NK-92 treated with Interleukin-12 subunit alpha and Interleukin-12 subunit beta, amount 100 ng/mL, for 24 hours (cell line): ENCODE measurements around the gene KCTD18.

ENCODE experiments used
- DNase-seq: peaks from one replicate; lab custom pipeline; 2025; lab: John Stamatoyannopoulos, UW

Gene KCTD18

DNA sequence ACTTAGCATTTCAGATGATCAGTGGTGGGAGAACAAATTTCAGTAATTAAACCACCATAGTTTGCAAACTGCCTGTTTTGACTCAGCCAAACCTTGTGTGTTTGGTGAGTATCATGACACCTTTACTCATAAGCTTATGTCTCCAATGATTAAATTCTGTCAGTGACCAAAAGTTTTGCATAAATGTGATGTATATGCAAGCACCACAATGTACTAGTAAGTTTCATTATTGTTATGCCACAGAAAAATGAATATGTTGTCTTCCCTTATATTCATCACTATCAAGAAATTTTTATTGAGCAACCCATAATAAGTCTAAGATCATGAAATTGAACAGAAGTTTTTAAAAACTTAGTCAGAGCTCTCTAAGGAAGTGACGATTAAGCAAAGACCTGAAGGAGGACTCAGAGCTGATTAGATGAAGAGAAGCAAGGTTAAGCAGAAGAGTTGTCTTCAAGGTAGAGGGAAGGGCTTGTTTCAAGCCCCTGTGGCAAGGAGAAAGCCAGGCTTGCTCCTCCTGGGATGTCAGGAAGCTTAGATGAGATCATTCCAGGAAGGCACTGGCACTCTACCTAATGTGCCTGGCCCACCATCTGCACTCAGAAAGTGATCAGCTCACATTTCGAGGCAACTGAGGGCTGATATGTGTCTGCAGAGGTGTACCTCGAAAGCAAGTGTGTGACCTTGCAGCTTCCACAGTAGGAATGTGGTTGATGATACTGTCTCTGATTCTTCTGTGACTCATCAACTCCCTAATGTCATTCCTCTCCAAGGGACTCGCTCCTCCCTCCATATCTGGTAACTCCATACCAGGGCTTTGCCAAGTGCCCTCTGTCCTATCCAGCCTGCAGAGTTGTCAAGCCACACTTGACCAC, 54.7 kb downstream of the KCTD18 start:
- no peak for DNase-seq

DNA sequence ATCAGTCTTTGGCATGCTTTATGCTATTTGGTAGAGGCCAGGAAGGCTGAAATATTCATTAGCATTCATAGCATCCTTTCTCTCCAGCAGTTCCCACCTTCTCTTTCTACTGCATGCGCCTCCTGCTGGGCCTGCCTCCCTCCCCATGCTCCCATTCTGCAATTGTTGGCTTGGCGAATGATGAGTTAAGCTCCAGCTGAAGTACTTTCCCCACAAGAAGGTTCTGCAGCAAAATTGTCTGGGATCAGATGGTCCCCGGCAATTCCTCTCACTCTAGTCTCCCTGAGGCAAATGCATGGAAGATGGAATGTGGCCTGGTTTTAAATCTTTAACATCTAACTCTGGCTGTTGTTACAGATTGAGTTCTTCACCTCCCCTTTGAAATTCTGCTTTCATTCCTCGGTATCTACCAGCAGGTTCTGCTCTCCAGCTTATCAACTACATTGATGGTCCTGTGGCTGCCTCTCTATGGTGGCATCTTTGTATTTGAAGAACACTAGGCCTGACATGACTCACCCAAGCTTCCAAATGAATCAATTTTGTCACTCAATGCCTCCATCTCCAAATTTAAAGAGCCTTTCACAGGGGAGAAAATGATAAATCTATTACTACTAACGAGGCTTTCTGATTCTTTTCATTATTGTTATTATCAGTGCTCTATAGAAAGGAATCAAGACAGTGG, 55.9 kb downstream of the KCTD18 start:
- no peak for DNase-seq

DNA sequence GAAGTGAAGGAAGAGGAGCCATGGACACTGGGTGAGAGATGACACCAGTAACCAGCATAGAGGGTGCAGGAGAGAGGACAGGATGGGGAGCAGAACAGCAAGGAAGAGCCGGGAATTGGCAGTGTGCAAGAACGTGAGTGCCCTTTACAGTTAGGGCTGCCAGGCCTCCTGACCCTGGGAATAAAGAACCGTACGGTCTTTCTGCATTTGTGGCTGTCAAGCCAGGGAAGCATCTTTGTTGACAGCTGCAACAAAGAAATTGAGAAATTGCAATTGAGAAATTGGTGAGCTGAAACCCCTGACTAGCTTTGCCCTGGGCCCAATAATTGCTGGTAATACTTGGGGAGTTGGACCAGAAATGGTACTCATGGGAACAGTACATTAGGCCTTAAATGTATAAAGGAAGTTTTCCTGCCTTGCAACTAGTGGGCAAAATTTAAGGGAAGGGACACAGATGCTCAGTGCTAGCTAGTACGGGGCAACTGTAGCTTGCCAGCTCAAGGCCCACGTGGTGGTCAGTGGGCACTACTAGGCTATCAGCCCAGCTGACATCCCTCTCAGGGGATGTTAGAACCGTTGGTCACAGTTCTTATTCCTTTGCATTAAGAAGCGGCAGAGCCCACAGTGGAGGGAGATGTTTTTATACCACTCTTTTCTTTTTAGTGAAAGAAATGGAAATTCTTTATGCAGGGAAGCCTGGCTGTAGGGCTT, 56.6 kb downstream of the KCTD18 start:
- no peak for DNase-seq

DNA sequence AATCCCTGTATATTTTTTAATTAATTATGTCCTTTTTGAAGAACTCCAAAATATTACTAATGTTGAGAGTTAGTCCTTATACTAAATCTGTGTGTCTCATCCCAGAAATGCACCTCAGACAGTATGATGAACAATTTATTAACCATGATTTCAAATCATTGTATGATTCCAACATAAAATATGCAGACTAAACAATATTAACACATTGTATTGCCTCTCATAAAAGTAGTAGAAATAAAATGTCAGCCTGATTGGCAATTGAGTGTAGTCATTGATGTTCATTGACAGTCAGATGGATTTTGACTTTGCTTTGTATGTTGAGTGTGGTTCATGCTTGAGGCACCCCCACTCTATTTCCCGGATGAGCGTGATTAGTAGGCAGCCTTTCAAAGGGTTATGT, 57.5 kb downstream of the KCTD18 start:
- DNase-seq, result no peak

DNA sequence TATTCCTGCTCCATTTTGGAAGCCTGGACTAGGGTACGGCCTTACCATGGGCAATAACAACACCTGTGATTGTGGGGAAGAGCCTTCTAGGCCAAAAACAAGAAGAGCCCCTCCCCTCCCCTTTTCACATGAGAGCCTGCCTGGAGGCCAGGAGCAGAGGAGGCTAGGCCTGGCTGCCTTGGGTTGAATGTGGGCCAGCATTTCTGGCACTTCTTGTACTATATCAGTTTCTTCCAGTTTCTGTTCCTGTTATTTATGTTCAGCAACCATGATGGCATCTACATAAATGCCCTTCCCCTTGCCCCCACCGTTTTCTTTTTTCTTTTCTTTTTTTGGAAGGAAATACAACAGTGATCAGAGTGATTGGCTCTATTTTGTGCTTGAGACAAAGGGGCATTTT, 58.4 kb downstream of the KCTD18 start:
- DNase-seq, result no peak

DNA sequence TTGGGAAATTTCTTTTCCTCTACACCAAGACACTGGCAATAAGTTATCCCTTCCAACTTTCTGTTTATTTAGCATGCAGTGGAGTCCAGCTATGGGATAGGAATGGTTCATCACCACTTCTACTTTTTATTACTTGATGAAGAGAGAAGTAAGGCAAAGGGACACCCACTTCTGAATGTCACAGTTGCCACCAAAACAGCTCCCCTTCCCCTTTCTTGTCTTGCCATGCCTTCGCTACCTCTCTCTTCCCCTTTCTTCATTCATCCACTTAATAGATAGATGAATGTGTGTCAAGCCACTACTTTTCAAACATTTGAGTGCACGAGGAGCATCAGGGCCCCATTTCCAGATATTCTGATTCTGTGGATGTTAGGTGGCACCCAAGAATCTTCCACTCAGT, 59.6 kb downstream of the KCTD18 start:
- DNase-seq, result no peak

DNA sequence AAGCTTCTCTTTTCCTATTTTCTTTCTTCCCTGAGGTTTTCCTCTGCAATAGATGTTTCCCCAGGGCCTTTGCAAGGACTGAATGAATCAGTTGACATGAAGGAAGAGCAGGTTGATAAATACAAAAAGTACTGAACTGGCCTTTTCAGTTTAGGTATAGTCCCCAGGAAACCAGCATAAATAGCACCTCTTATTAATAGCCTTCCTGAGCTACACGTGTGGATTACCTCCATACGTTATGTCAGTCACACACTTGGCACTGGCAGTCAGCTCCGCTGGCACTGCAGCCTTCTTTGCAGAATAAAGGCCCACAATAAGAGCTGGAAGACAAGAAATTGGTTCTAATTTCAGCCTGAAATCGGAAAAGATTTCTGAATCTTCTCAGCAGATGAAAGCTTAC, 60.7 kb downstream of the KCTD18 start:
- no peak for DNase-seq

DNA sequence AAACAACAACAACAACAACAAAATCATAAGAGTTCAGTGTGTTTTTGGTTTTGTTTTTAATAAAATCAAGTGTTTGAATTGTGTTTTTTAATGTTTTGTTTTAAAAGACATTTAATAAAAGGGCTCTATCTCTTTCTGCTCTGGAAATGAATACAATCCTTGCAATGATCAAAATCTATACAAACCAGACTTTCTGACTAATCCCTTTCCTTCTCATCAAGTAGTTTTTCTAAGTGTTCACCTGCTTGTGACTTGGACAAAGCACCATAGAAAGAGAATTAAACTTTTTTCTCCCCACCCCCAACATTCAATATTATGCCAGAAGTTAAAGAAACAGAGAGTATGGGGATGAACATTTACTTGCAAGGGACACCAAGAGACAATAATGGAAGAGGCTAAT, 61.4 kb downstream of the KCTD18 start:
- no peak for DNase-seq

DNA sequence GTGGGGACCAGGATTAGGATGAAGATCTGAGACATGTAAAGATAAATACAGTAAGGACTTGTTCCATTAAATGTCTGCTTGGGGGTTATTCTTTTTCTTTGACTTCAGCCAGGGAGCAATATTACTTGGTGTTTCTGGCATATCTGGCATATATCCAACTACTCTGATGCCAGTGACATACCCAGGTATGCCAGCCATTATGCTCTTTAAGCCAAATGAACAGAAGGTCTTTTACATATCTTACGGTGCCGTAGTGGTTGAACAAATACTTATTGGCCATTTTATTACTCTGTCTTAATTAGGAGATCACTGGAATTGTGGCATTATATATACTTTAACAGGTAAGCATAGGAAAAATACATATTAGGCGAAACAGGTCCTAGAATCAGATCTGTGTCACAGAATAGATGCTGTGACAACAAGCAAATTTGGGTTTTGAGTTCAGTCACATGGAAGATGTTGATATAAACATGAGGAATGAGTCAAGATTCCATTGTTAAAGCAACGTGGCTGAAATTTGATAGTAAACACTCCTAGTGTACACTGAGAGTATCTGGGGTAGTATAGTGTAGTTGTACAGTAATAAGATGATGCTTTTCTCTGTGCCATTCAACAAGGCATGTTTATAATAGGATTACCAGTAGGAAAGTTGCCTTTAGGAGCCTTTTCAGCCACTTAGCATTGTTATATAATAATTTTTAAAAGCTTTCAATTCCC, 62.6 kb downstream of the KCTD18 start:
- DNase-seq, result no peak

DNA sequence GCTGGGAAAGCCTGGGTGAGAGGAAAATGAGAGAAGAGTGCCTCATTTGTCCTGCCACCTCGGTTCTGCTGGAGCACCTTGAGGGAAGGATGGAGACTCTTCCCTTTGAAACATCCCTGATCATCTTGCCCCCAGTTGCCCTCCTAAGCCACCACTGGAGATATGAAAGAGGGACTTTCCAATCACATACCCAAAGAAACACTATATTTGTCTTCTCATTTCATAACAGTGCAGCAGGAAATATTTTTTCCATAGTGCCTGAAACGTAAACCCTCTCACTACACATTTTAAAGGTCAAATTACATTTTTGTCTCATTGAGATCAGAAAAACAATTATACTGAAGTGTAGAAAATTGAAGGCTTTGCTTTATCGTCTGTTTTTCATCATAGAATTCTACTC, 63.3 kb downstream of the KCTD18 start:
- no peak for DNase-seq

DNA sequence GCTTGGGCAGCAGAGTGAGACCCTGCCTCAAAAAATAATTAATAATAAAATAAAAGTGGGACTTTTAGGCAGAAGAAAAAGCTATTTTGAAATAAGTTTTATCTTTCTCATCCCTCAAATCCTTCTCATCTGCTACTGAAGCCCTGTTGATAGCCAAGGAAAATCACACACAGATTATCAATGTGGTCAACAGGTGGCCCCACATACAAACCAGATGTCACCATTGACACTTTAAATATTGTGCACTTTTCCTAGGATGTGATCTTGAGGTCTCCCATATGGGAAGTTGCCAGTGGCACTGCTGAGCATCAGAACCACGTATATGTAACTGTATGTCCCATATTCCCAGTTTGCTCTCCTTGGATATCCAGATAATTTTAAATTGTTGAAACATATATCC, 64.6 kb downstream of the KCTD18 start:
- no peak for DNase-seq

DNA sequence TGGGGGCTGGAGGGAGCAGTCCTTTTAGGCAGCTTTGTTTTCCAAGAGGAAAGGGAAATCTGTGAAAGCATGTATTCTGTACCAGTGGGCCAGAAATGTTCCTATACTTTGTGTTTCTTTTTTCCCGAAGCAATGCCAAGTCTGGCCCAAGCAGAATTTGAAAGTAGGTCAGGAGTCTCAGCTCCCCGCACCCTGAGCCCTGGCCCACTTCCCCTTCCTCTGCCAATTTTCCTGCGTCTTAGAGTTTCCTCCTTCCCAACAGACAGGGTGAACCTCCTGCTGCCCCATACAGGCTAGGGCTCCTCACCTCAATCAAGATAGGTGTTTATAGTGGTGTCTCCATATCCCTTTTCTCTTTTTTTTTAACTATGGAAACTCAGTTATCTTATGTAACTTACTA, 65.3 kb downstream of the KCTD18 start:
- DNase-seq, result no peak

DNA sequence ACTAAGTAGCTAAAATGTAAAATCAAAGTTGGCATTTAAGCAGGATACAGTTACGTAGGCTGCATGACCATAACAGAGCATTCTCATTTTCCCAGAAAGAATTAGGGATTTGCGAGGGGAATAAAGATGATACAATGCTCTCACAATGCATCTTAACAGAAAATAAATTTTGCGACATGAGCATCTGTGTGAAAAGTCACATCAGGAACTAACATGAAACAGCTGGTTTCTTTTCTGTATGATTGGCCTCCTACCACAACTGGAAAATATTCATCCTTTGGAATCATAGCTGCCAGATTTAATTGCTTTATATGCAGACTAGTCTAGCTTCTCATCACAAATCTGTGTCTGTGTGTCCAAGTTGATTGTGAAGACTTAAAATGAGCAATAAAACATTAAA, 66.0 kb downstream of the KCTD18 start:
- no peak for DNase-seq

DNA sequence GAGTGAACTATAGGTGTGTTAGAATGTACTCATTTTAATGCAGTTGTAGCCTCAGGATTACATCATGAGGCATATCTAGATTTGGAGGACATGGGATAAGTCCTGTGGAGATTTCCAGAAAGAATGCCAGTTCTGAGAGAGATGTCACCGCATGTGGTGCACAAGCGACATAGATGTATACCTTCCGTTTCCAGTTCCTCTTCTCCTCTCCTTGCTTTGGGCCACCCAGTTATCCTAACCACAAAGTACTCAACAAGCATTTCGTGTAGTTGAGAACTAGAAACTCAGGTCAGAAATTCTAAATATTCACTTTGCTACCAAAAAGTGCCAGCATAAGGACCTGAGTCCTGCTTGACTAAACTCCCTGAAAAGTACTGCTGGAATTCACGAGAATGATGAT, 66.5 kb downstream of the KCTD18 start:
- DNase-seq, result no peak

DNA sequence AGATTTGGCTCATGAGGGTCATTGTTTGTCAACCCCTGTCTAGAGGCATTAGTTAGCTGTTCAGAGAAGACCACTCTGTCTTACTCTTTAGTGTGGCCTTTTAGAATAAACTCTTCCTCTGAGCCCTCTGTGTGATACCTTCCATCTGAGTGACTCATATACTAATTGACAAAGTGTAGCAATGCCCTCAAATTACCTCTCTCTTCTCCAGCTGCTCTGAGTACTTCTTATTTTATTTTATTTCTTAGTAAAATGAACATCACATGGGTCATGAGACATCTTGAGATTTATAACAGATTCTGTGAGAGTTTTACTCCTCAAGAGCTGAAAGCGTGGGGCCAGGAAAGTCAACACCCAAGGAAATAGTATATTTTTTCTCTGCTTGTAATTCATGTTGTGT, 67.4 kb downstream of the KCTD18 start:
- DNase-seq, result no peak

DNA sequence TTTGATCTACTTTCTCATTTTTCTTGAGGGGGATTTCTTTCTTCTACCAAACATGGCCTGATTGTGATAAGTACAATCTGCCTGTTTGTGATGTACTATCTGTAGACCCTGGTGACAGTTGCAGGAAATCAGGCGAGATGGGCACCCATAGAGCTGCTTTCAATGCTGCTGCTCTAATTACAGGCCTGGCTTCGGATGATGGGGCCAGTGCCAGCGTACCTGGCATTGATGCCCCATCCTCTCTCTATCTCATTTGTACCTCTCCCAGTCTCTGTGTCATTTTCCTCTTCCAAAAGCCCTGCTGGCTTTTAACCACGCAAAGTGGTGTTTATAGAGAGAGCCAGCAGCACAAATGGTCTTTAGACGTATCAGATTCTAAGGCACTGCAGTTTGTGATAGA, 69.9 kb downstream of the KCTD18 start:
- no peak for DNase-seq
